Naive B cell (primary cell): Measurements from ENCODE around the gene PTPRT. TPM values are rescaled to one million over a fixed set of nuclear protein-coding genes. Genes with fewer than 3 reads are reported as not detected.

Experiments
- ATAC-seq, 2 donors: fragments of 150-1000 bp; cut with Tn5 transposase; 2 replicates each; pipeline ENCODE4 v1.10.0; 2021; ENCODE audit warnings: low read depth in 2 of 2, mild to moderate bottlenecking in 2 of 2, moderate library complexity in 2 of 2
- DNase-seq: peaks from one replicate; pipeline ENCODE4 v3.0.0; 2022
- H3K27ac Mint-ChIP-seq, 6 donors: one replicate each; pipeline ENCODE4 v1.8.0; 2020 to 2022; ENCODE audit warnings: mild to moderate bottlenecking in 6 of 6, mixed read lengths in 6 of 6, moderate library complexity in 5 of 6, inconsistent platforms in 2 of 6
- H3K27me3 Mint-ChIP-seq, 3 donors: one replicate each; pipeline ENCODE4 v1.8.0; 2021 to 2022; ENCODE audit warnings: mixed read lengths in 3 of 3, mild to moderate bottlenecking in 1 of 3
- H3K36me3 Mint-ChIP-seq, 2 donors: one replicate each; pipeline ENCODE4 v1.8.0; 2020 to 2022; ENCODE audit warnings: mixed read lengths in 2 of 2, inconsistent platforms in 1 of 2, mild to moderate bottlenecking in 1 of 2
- H3K4me1 Mint-ChIP-seq, 3 donors: one replicate each; pipeline ENCODE4 v1.8.0; 2020 to 2022; ENCODE audit warnings: mixed read lengths in 3 of 3, inconsistent platforms in 1 of 3, mild to moderate bottlenecking in 1 of 3, moderate library complexity in 1 of 3
- H3K4me3 Mint-ChIP-seq, 8 donors: one replicate each; pipeline ENCODE4 v1.8.0; 2020 to 2022; ENCODE audit warnings: mild to moderate bottlenecking in 8 of 8, mixed read lengths in 8 of 8, moderate library complexity in 8 of 8, inconsistent platforms in 2 of 8
- H3K9me3 Mint-ChIP-seq, 7 donors: one replicate each; pipeline ENCODE4 v1.8.0; 2020 to 2022; ENCODE audit warnings: mixed read lengths in 7 of 7, mild to moderate bottlenecking in 5 of 7, inconsistent platforms in 2 of 7, moderate library complexity in 1 of 7
- polyA plus RNA-seq, 6 donors: library from polyadenylated mRNA; unstranded; fragments of 300-500 nt; fragmentation: Illumina TruSeq; gene quantifications; one replicate each; pipeline ENCODE4 v1.2.3, GENCODE V29; 2021; ENCODE audit warnings: low read depth in 6 of 6

PTPRT gene
- polyA plus RNA-seq, 6 donors from 2014 or later: not detected

- Mint-ChIP-seq H3K4me3 (no peak overlapping the region), H3K4me1 (no peaks in the 10 kb centered on the region), H3K27ac (no peak overlapping the region), H3K9me3 (peaks cover 0 to 17% (median 4%) of the 10 kb centered on the region in 7 donors), H3K27me3 (peaks cover 4 to 8% (median 7%) of the 10 kb centered on the region in 3 donors), H3K36me3 (no peaks in the 10 kb centered on the region)
- DNase-seq (no peak), ATAC-seq (no peak)
These were observed 1096.7 kb downstream of the PTPRT start for GRCh38 chr20:42093041-42093440.

- no peak for ATAC-seq
- Mint-ChIP-seq H3K27me3 (peaks cover 0 to 4% (median 0%) of the 10 kb centered on the region in 3 donors), H3K27ac (no peak overlapping the region), H3K4me1 (no peaks in the 10 kb centered on the region), H3K36me3 (no peaks in the 10 kb centered on the region), H3K4me3 (no peak overlapping the region), H3K9me3 (peaks cover 0 to 9% (median 5%) of the 10 kb centered on the region in 7 donors)
- no peak for DNase-seq
These were observed 1104.3 kb downstream of the PTPRT start for GRCh38 chr20:42085366-42085765.

GRCh38 chr20:42083280-42083679, 1106.4 kb downstream of the PTPRT start:
- Mint-ChIP-seq H3K27me3 (peaks cover 0 to 4% (median 0%) of the 10 kb centered on the region in 3 donors), H3K27ac (no peak overlapping the region), H3K9me3 (peaks cover 0 to 10% (median 4%) of the 10 kb centered on the region in 7 donors), H3K36me3 (no peaks in the 10 kb centered on the region), H3K4me1 (no peaks in the 10 kb centered on the region), H3K4me3 (no peak overlapping the region)
- ATAC-seq (no peak), DNase-seq (no peak)

- no peak for DNase-seq
- H3K27ac Mint-ChIP-seq: no peak overlapping the region
- H3K27me3 Mint-ChIP-seq: peaks cover 0 to 4% (median 0%) of the 10 kb centered on the region in 3 donors
- ATAC-seq: no peak
- H3K4me1 Mint-ChIP-seq: no peaks in the 10 kb centered on the region
- no peak overlapping the region for H3K4me3 Mint-ChIP-seq
- no peaks in the 10 kb centered on the region for H3K36me3 Mint-ChIP-seq
- H3K9me3 Mint-ChIP-seq: peaks cover 0 to 10% (median 4%) of the 10 kb centered on the region in 7 donors
These were observed 1107.1 kb downstream of the PTPRT start for GRCh38 chr20:42082611-42083010.

GRCh38 chr20:42080956-42081355, 1108.8 kb downstream of the PTPRT start:
- Mint-ChIP-seq H3K4me3 (no peak overlapping the region), H3K27me3 (peaks cover 0 to 4% (median 0%) of the 10 kb centered on the region in 3 donors), H3K4me1 (no peaks in the 10 kb centered on the region), H3K9me3 (peaks cover 0 to 10% (median 3%) of the 10 kb centered on the region in 7 donors), H3K36me3 (no peaks in the 10 kb centered on the region), H3K27ac (no peak overlapping the region)
- DNase-seq: no peak
- no peak for ATAC-seq

- H3K4me1 Mint-ChIP-seq: no peaks in the 10 kb centered on the region
- no peaks in the 10 kb centered on the region for H3K36me3 Mint-ChIP-seq
- ATAC-seq: no peak
- no peak for DNase-seq
- no peak overlapping the region for H3K27ac Mint-ChIP-seq
- peaks cover 0 to 3% (median 0%) of the 10 kb centered on the region in 3 donors for H3K27me3 Mint-ChIP-seq
- peaks cover 0 to 11% (median 1%) of the 10 kb centered on the region in 7 donors for H3K9me3 Mint-ChIP-seq
- no peak overlapping the region for H3K4me3 Mint-ChIP-seq
These were observed 1114.8 kb downstream of the PTPRT start for GRCh38 chr20:42074944-42075343.

- H3K27ac Mint-ChIP-seq: no peak overlapping the region
- H3K4me1 Mint-ChIP-seq: no peaks in the 10 kb centered on the region
- no peak overlapping the region for H3K4me3 Mint-ChIP-seq
- ATAC-seq: no peak
- H3K9me3 Mint-ChIP-seq: peaks cover 0 to 5% (median 0%) of the 10 kb centered on the region in 7 donors
- peaks cover 0 to 4% (median 0%) of the 10 kb centered on the region in 3 donors for H3K27me3 Mint-ChIP-seq
- no peaks in the 10 kb centered on the region for H3K36me3 Mint-ChIP-seq
- no peak for DNase-seq
These were observed 1122.1 kb downstream of the PTPRT start for GRCh38 chr20:42067596-42067995.

GRCh38 chr20:42067174-42067573, 1122.5 kb downstream of the PTPRT start:
- Mint-ChIP-seq H3K4me1 (no peaks in the 10 kb centered on the region), H3K36me3 (no peaks in the 10 kb centered on the region), H3K4me3 (no peak overlapping the region), H3K9me3 (peaks cover 0 to 5% (median 0%) of the 10 kb centered on the region in 7 donors), H3K27me3 (peaks cover 0 to 4% (median 0%) of the 10 kb centered on the region in 3 donors), H3K27ac (no peak overlapping the region)
- ATAC-seq (no peak), DNase-seq (no peak)

GRCh38 chr20:42063141-42063540, 1126.6 kb downstream of the PTPRT start:
- no peak for ATAC-seq
- peaks cover 0 to 12% (median 0%) of the 10 kb centered on the region in 7 donors for H3K9me3 Mint-ChIP-seq

GRCh38 chr20:42053350-42053749, 1136.4 kb downstream of the PTPRT start:
- H3K4me3 Mint-ChIP-seq: no peak overlapping the region
- no peak for ATAC-seq
- no peaks in the 10 kb centered on the region for H3K36me3 Mint-ChIP-seq
- no peak for DNase-seq
- H3K9me3 Mint-ChIP-seq: peaks cover 0 to 5% (median 0%) of the 10 kb centered on the region in 7 donors
- H3K27me3 Mint-ChIP-seq: no peaks in the 10 kb centered on the region
- no peaks in the 10 kb centered on the region for H3K4me1 Mint-ChIP-seq
- no peak overlapping the region for H3K27ac Mint-ChIP-seq

More at GRCh38 chr20:42063141-42063540, 1126.6 kb downstream of the PTPRT start:
- no peaks in the 10 kb centered on the region for H3K27me3 Mint-ChIP-seq
- no peak for DNase-seq
- H3K4me1 Mint-ChIP-seq: no peaks in the 10 kb centered on the region
- no peaks in the 10 kb centered on the region for H3K36me3 Mint-ChIP-seq
- no peak overlapping the region for H3K4me3 Mint-ChIP-seq
- H3K27ac Mint-ChIP-seq: no peak overlapping the region

GRCh38 chr20:42051921-42052320, 1137.8 kb downstream of the PTPRT start:
- Mint-ChIP-seq H3K4me1 (no peaks in the 10 kb centered on the region), H3K4me3 (peak overlapping the region in 1 of 8 donors; percentile 37), H3K27ac (no peak overlapping the region), H3K36me3 (no peaks in the 10 kb centered on the region), H3K27me3 (no peaks in the 10 kb centered on the region), H3K9me3 (peaks cover 0 to 5% (median 0%) of the 10 kb centered on the region in 7 donors)
- DNase-seq: no peak
- ATAC-seq: no peak

- Mint-ChIP-seq H3K27me3 (no peaks in the 10 kb centered on the region), H3K9me3 (no peaks in the 10 kb centered on the region), H3K36me3 (no peaks in the 10 kb centered on the region), H3K4me3 (no peak overlapping the region), H3K4me1 (no peaks in the 10 kb centered on the region), H3K27ac (no peak overlapping the region)
- no peak for DNase-seq
- no peak for ATAC-seq
These were observed 1143.2 kb downstream of the PTPRT start for GRCh38 chr20:42046371-42047085.

GRCh38 chr20:42043921-42044320, 1145.8 kb downstream of the PTPRT start:
- ATAC-seq: no peak
- Mint-ChIP-seq H3K36me3 (no peaks in the 10 kb centered on the region), H3K4me3 (no peak overlapping the region), H3K27ac (no peak overlapping the region), H3K9me3 (no peaks in the 10 kb centered on the region), H3K4me1 (no peaks in the 10 kb centered on the region), H3K27me3 (no peaks in the 10 kb centered on the region)
- DNase-seq: no peak

- Mint-ChIP-seq H3K4me3 (no peak overlapping the region), H3K27ac (no peak overlapping the region), H3K4me1 (no peaks in the 10 kb centered on the region), H3K27me3 (no peaks in the 10 kb centered on the region), H3K36me3 (no peaks in the 10 kb centered on the region), H3K9me3 (peaks cover 0 to 5% (median 2%) of the 10 kb centered on the region in 7 donors)
- DNase-seq: no peak
- ATAC-seq: no peak
These were observed 1148.6 kb downstream of the PTPRT start for GRCh38 chr20:42041000-42041565.
